Measurements from ENCODE around the gene FIGLA.

DNA sequence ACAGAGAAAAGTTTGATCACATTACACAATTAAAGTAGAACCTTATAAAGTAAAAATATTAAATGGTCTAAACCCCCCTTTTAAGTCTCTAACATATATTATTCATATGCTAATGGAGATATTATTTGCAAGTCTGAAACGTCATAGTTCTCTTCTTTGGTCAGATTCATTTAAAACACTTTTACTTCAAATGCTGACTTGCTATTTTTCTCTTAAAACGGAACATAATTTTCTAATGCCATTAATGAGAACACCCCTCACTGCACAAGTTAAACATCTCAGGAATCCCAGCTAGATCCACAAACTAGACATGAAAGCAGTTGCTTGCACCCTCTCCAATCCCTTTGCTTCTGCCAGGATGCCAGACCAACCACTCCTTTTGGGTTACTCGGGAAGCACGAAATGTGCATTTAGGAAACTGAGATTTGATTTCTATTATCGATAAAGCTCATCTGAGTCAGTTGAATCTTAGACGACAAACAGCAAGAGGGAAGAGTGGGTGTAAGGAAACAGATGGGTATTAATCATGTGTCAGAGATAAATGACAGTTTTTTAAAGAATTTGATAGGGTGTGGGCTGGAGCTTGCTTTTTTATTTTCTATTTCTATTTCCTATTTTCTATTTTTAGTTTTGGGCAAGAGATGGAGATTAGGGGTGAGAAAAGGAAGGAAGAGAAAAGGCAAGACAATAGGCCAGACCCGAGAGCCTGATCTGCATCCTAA lies 23.9 kb downstream of the FIGLA start:
- TF ChIP-seq, protein P1, sequence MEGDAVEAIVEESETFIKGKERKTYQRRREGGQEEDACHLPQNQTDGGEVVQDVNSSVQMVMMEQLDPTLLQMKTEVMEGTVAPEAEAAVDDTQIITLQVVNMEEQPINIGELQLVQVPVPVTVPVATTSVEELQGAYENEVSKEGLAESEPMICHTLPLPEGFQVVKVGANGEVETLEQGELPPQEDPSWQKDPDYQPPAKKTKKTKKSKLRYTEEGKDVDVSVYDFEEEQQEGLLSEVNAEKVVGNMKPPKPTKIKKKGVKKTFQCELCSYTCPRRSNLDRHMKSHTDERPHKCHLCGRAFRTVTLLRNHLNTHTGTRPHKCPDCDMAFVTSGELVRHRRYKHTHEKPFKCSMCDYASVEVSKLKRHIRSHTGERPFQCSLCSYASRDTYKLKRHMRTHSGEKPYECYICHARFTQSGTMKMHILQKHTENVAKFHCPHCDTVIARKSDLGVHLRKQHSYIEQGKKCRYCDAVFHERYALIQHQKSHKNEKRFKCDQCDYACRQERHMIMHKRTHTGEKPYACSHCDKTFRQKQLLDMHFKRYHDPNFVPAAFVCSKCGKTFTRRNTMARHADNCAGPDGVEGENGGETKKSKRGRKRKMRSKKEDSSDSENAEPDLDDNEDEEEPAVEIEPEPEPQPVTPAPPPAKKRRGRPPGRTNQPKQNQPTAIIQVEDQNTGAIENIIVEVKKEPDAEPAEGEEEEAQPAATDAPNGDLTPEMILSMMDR (IDR thresholded peaks at IDR 0.05) = no peak
- TF ChIP-seq POLR2A (IDR thresholded peaks at IDR 0.05) = no peak
